ENCODE results near the gene CACNA1B.

- TF ChIP-seq CTCF (IDR thresholded peaks at IDR 0.05; ENCODE audit: insufficient read depth, low read length): no peak
- no peak for TF ChIP-seq REST (IDR thresholded peaks at IDR 0.05; ENCODE audit: insufficient replicate concordance, low read depth)
- no peak for TF ChIP-seq SPI1 (IDR thresholded peaks at IDR 0.05; ENCODE audit: borderline replicate concordance, low read depth)
Measured at GRCh38 chr9:137832830-137833590, 44.6 kb upstream of the CACNA1B start.
